Spleen (tissue), 11 donors: ENCODE measurements around the gene C21orf91. TPM values are rescaled to one million over a fixed set of nuclear protein-coding genes. Genes with fewer than 3 reads are reported as not detected.

ENCODE experiments used
- DNase-seq: peaks from one replicate; pipeline ENCODE4 v3.0.0-alpha.2; 2020
- H3K27ac ChIP-seq, 8 donors: fragments of 200-600 bp; sonication (generic) in 7 of 8; 1 replicate in 4 of 8; 2 replicates in 4 of 8; pipeline versions ENCODE4 v1.5.0 to v1.8.0; 2016 to 2021; ENCODE audit warnings: inconsistent platforms in 4 of 8, mild to moderate bottlenecking in 4 of 8, moderate library complexity in 1 of 8
- H3K27me3 ChIP-seq, 7 donors: fragments of 200-600 bp; sonication (generic) in 6 of 7; replicated peaks in 1 of 7; 1 replicate in 4 of 7; 2 replicates in 3 of 7; pipeline versions ENCODE4 v1.5.0 to v1.8.0; 2016 to 2021; ENCODE audit warnings: inconsistent platforms in 3 of 7, mild to moderate bottlenecking in 1 of 7
- H3K36me3 ChIP-seq, 6 donors: fragments of 200-600 bp; sonication (generic) in 5 of 6; 1 replicate in 4 of 6; 2 replicates in 2 of 6; pipeline versions ENCODE4 v1.5.0 to v1.8.0; 2016 to 2021; ENCODE audit warnings: inconsistent platforms in 2 of 6
- H3K4me1 ChIP-seq, 6 donors: fragments of 200-600 bp; sonication (generic) in 5 of 6; 1 replicate in 3 of 6; 2 replicates in 3 of 6; pipeline versions ENCODE4 v1.5.0 to v1.8.0; 2016 to 2021; ENCODE audit warnings: inconsistent platforms in 3 of 6
- H3K4me3 ChIP-seq, 8 donors: fragments of 200-600 bp; sonication (generic) in 7 of 8; 1 replicate in 4 of 8; 2 replicates in 4 of 8; pipeline versions ENCODE4 v1.5.0 to v1.8.0; 2016 to 2021; ENCODE audit warnings: inconsistent platforms in 4 of 8, mild to moderate bottlenecking in 4 of 8, moderate library complexity in 2 of 8
- H3K9me3 ChIP-seq, 8 donors: fragments of 200-600 bp; sonication (generic) in 7 of 8; 1 replicate in 4 of 8; 2 replicates in 4 of 8; pipeline versions ENCODE4 v1.5.0 to v1.8.0; 2016 to 2021; ENCODE audit warnings: inconsistent platforms in 4 of 8
- CTCF ChIP-seq, 11 experiments: fragments of 200-600 bp in 7 of 11; fragments of 450-650 bp in 4 of 11; sonication (generic) in 4 of 11; IDR thresholded peaks in 8 of 11; conservative IDR thresholded peaks in 3 of 11; 1 replicate in 7 of 11; 2 replicates in 4 of 11; pipeline versions ENCODE4 v1.4.0 to v1.8.0; 2016 to 2021; ENCODE audit warnings: antibody characterized with exemption in 11 of 11, inconsistent platforms in 4 of 11, mild to moderate bottlenecking in 1 of 11
- POLR2A ChIP-seq, 3 donors: fragments of 450-650 bp; IDR thresholded peaks; one replicate each; pipeline ENCODE4 v1.5.1; 2017; ENCODE audit warnings: antibody characterized with exemption in 3 of 3, mild to moderate bottlenecking in 1 of 3
- POLR2AphosphoS5 ChIP-seq, 3 donors: sonication (generic); formaldehyde crosslinking; IDR thresholded peaks; one replicate each; pipeline ENCODE4 v1.5.1; 2017; ENCODE audit warnings: antibody characterized with exemption in 3 of 3
- WGBS, 5 donors: extraction: QIAGEN DNeasy Blood & Tissue Kit in 3 of 5; methylation state at CpG; one replicate each; pipeline versions ENCODE4 v1.1.5 to v1.1.7; 2013 to 2018; 5-methylcytosine and 5-hydroxymethylcytosine counted together
- intact Hi-C: fragments of 100-400 bp; cut with DNase I; formaldehyde crosslinking; loops from one replicate; pipeline ENCODE4 v1.15.0; 2023; ENCODE audit warnings: low total_unique reads
- polyA plus RNA-seq, 3 donors: library from polyadenylated mRNA; stranded (reverse); fragments of 200-250 nt; gene quantifications; one replicate each; pipeline ENCODE4 v1.2.1, GENCODE V29; 2013
- total RNA-seq, 7 donors: library from RNA; depleted of rRNA in 3 of 7; stranded (reverse); fragments of >200 nt in 3 of 7; fragmentation: NEBNext Ultra II Directional in 4 of 7; extraction: Animal tissue kit (Norgen Biotek cat#: 25700) in 4 of 7; gene quantifications; one replicate each; pipeline versions ENCODE4 v1.1.0 to v1.2.1, GENCODE V29; 2016 to 2021
- donor health status: healthy with polysubstance abuse.
- donor health status: DM: no; HTN: no; CAD: no; lungs with moderate emphysema.
- donor health status: DM: no; HTN: no; CAD: no.
- donor health status: Bipolar disorder and iron deficiency.
- donor health status: healthy.
- donor health status: DM: no; HTN: no; CAD: no.
- donor health status: DM: yes; HTN: yes; CAD: no.

C21orf91 gene
- total and polyA plus RNA-seq, 10 donors: 4.2 to 28.6 (median 17.9) TPM

GRCh38 chr21:17795146-17796036, 23.8 kb downstream of the C21orf91 start:
- TF ChIP-seq CTCF (IDR thresholded peaks at IDR 0.05 in 8 of 11, conservative IDR thresholded peaks at IDR 0.05 in 3 of 11): no peak
- no peak for TF ChIP-seq POLR2AphosphoS5 (IDR thresholded peaks at IDR 0.05)
- TF ChIP-seq POLR2A (IDR thresholded peaks at IDR 0.05): no peak
- Histone ChIP-seq H3K36me3 (peaks cover 0 to 31% (median 5%) of the 10 kb centered on the region in 6 donors), H3K27me3 (no peaks in the 10 kb centered on the region), H3K9me3 (no peaks in the 10 kb centered on the region), H3K4me1 (peaks cover 20 to 91% (median 63%) of the 10 kb centered on the region in 6 donors), H3K4me3 (peak overlapping the region in 1 of 8 donors; percentile 61), H3K27ac (peak overlapping the region; percentile 46 to 88 (median 85))
- intact Hi-C loops: no loop called here
- 67 to 80% (median 72%) methylated on average over 6 of the region's 6 CpGs for WGBS, 5 donors
- no peak for DNase-seq

- TF ChIP-seq CTCF (IDR thresholded peaks at IDR 0.05 in 8 of 11, conservative IDR thresholded peaks at IDR 0.05 in 3 of 11) (no peak), POLR2A (IDR thresholded peaks at IDR 0.05) (no peak), POLR2AphosphoS5 (IDR thresholded peaks at IDR 0.05) (no peak)
- Histone ChIP-seq H3K27me3 (no peaks in the 10 kb centered on the region), H3K4me3 (peak overlapping the region in 4 of 8 donors; percentile 12 to 61 (median 30)), H3K9me3 (no peaks in the 10 kb centered on the region), H3K27ac (peak overlapping the region; percentile 46 to 88 (median 85)), H3K4me1 (peaks cover 18 to 91% (median 65%) of the 10 kb centered on the region in 6 donors), H3K36me3 (peaks cover 0 to 31% (median 5%) of the 10 kb centered on the region in 6 donors)
- intact Hi-C loops: no loop called here
- no peak for DNase-seq
- 29 to 44% (median 44%) methylated on average over 4 of the region's 4 CpGs for WGBS, 5 donors
These were observed 24.5 kb downstream of the C21orf91 start for GRCh38 chr21:17794518-17795145.

GRCh38 chr21:17793246-17794123, 25.7 kb downstream of the C21orf91 start:
- no peak for DNase-seq
- intact Hi-C loops: no loop called here
- Histone ChIP-seq H3K9me3 (no peaks in the 10 kb centered on the region), H3K27ac (peak overlapping the region; percentile 46 to 88 (median 85)), H3K36me3 (peaks cover 0 to 31% (median 5%) of the 10 kb centered on the region in 6 donors), H3K4me1 (peaks cover 17 to 91% (median 64%) of the 10 kb centered on the region in 6 donors), H3K4me3 (peak overlapping the region in 6 of 8 donors; percentile 9 to 61 (median 22)), H3K27me3 (no peaks in the 10 kb centered on the region)
- WGBS, 5 donors: 51 to 68% (median 55%) methylated on average over 9 of the region's 9 CpGs
- TF ChIP-seq CTCF (IDR thresholded peaks at IDR 0.05 in 8 of 11, conservative IDR thresholded peaks at IDR 0.05 in 3 of 11) (no peak), POLR2AphosphoS5 (IDR thresholded peaks at IDR 0.05) (no peak), POLR2A (IDR thresholded peaks at IDR 0.05) (no peak)
